GM18505 (cell line): ENCODE results near the gene OSTF1.
A peak's percentile ranks its signal among the peaks of the same experiment; 100 is the strongest.

Experiments
- ATAC-seq: cut with Tn5 transposase; IDR thresholded peaks from one replicate; pipeline ENCODE4 v1.9.1; 2021; ENCODE audit not compliant: unreplicated experiment
- POLR2A ChIP-seq: IDR thresholded peaks from 4 replicates; pipeline ENCODE4 v1.6.1; 2011; ENCODE audit warnings: borderline replicate concordance; ENCODE audit not compliant: insufficient read depth, insufficient read length; ENCODE audit errors: extremely low read depth

OSTF1 gene

DNA sequence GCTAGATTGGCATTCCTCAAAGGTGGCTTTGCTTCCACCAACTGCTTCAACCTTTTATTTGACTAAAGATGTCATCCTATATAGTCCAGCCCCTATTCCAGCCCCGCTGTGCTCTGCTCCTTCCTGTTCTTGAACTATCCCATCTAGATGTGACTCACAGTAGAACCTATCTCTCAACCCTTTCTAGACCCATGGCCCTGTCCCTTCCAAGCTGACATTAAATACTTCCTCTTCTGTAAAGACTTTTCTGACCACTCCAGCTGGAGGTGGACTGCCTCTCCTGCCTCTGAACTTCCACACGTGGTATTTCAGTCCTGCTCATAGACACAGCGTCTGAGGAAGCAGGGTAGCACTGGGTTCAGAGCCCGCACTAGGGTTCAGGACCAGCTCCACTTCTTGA lies 32.4 kb downstream of the OSTF1 start:
- ATAC-seq = no peak
- TF ChIP-seq POLR2A = no peak

DNA sequence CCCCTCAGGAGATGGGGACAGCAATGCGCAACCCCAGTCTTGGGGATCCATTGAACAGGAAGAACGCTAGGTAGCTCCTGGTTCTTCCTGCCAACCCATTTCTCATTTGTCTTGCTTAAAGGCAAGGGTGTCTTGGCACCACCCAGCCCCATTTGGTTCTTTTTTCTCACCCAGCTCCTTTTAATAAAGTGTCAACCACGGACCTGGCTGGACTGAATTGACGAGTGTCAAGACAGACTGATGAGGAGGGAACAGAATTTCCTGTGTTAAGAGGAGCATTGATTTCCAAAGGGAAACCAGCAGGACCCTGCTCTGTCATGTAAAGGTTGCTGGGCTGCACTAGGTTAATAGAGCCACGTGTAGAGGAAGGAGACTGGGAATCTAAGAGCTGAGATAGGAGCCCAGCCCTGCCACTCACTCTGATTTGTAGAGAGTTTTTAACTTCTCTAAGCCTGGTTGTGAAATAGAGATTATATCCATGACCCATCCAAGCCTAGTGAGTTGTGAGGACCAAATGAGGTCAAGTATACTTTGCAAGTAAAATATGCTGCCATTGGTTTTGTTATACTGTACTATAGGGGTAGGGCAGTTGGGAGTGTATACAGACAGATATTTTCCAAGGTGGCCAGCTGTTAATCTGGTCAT lies 33.7 kb downstream of the OSTF1 start:
- no peak for ATAC-seq
- no peak for TF ChIP-seq POLR2A

GRCh38 chr9:75123696-75124095 lies 35.4 kb downstream of the OSTF1 start:
- TF ChIP-seq POLR2A = no peak
- no peak for ATAC-seq

DNA sequence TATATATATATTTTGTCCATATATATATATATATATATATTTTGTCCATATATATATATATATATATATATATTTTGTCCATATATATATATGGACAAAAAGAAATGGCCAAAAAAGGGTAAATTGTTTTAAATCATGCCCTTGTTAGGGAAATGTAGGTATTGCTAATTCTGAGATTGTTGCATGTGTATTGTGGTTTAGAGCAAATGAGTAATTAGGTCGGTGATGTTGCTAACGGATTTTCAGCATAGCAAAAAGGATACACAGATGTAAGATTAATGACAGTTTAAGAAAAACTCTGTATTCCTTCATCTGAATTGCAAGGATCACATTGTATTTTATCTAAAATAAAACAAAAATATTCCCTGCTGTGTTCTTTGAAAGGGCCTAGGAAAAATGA lies 40.2 kb downstream of the OSTF1 start:
- no peak for ATAC-seq
- TF ChIP-seq POLR2A = no peak

- no peak for TF ChIP-seq POLR2A
- no peak for ATAC-seq
Measured at GRCh38 chr9:75130172-75130571, 41.9 kb downstream of the OSTF1 start.

DNA sequence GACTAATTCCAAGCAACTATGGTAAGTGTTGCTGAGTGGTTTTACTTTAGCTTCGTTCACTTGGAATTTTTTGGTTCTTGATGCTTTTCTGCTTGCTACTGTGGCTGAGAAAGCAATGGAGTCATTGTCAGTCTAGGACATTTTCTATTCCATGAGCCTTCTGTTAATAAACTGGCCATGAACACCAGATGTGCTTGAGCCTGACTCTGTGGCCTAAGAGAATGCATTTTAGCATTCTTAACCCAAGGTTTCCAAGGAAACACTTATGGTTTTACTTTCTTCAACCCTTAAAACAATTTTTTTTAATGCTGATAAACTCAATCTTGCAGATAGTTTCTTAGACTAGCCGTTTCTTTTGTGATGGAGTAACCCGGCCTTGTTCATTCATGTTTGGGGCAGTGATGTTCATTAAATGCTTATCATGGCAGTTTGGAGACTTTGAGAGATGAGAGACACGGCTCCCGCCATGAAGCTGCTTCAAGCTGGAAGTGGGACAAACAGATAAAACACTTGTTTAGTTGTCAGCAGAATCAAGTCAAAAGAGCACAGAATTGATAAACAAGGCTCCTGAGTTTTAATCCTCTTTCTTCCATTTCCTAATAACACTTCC lies 42.4 kb downstream of the OSTF1 start:
- no peak for ATAC-seq
- no peak for TF ChIP-seq POLR2A

- no peak for ATAC-seq
- no peak for TF ChIP-seq POLR2A
Measured at GRCh38 chr9:75131700-75132099, 43.4 kb downstream of the OSTF1 start.

- no peak for ATAC-seq
- TF ChIP-seq POLR2A = no peak
Measured at GRCh38 chr9:75132244-75132643, 43.9 kb downstream of the OSTF1 start.

GRCh38 chr9:75133396-75133795 lies 45.1 kb downstream of the OSTF1 start:
- ATAC-seq = no peak
- no peak for TF ChIP-seq POLR2A

DNA sequence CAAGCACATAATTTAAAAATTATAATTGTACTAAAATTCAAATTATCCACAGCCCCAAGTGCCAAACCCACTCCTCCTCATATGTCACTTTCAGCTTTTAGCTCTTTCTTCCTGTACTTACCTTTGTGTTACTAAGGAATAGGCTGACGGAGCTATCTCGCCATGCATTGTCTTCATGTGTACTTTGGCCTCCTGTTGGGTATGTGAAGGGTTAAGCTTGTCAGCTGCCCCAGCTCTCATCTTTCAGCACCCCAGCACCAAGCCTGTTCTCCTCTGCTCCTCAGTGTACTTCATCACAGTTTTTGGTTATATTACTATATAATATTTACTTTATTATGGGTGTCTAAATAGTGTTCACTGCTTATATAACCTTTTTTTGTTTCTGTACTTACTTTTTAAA lies 46.2 kb downstream of the OSTF1 start:
- no peak for TF ChIP-seq POLR2A
- ATAC-seq = no peak

DNA sequence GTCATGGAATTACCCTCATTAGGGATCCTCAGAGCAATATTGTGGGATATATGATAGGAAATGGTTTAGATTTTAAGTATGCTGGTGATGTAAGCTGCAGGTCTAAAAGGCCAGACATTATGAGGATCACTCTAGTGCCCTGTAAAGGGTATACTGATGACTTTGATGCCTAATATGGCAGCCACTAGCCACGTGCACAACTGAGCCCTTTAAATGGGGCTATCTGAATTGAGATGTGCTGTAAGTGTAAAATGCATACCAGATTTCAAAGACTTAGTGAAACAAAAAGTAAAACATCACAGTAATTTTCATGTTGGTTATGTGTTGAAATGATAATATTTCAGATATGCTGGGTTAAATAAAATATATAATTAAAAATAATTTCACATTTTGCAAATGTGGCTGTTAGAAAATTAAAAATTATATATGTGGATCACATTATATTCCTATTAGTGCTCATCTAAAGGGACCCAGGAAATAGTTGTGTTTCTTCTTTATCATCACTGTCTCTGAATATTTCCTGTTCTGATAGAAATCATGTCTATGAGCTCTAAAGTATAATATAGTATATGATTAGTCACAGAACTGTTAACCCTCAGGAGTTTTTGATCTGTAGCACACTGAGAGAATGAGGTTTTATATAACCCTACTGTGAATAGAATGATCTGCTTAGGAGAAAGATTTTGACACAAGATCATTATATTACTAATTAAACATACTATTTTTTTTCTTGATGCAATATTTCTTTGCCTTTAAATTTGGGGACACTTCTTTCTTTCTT lies 50.1 kb downstream of the OSTF1 start:
- no peak for ATAC-seq

GRCh38 chr9:75139201-75139600 lies 50.9 kb downstream of the OSTF1 start:
- no peak for ATAC-seq
- no peak for TF ChIP-seq POLR2A

More for the DNA sequence above, 50.1 kb downstream of the OSTF1 start:
- TF ChIP-seq POLR2A = no peak

- ATAC-seq = no peak
- no peak for TF ChIP-seq POLR2A
Measured at GRCh38 chr9:75140261-75140660, 51.9 kb downstream of the OSTF1 start.

DNA sequence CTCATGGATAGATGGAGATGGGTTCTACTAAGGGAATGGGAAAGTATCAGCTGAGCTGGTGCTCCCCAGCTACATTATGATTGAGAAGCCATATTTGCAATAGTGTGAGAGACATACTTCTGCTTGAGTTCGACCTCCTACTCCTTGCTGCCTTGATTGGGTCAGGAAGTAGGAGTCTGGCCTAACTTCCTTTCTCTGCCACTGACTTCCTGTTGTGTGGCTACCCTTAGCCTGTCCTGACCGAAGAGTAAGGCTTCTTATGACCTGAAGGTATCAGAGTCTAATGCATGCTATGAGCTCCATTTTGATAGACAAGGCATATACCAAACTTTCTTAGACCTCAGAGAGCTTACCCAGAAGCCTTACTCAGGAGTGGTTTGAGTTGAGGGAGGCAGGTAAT lies 53.9 kb downstream of the OSTF1 start:
- no peak for ATAC-seq
- no peak for TF ChIP-seq POLR2A

DNA sequence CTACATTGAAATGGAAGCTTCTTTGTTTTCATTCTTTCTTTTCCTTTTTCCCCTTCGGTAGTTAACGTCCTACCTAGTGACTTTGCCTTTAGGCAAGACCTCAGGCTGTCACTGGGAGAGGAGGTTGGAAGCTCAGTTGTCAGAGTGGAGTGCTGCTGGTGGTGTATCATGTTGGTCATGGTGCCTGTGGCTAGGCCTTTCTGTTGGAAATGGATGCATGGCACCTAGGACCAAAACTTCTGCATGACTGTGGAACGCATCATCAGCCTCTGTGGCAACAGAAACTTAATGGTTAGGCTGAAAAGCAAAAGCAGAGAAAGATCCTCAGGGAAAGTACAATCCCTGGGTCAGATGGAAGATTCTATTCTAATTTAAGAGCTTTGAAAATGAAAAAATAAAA lies 57.9 kb downstream of the OSTF1 start:
- ATAC-seq = no peak

GRCh38 chr9:75147638-75148037 lies 59.3 kb downstream of the OSTF1 start:
- peak; percentile 58 for ATAC-seq
- no peak for TF ChIP-seq POLR2A

More for the DNA sequence above, 57.9 kb downstream of the OSTF1 start:
- no peak for TF ChIP-seq POLR2A
